ENCODE data around the gene IL36G.

Gene IL36G

DNA sequence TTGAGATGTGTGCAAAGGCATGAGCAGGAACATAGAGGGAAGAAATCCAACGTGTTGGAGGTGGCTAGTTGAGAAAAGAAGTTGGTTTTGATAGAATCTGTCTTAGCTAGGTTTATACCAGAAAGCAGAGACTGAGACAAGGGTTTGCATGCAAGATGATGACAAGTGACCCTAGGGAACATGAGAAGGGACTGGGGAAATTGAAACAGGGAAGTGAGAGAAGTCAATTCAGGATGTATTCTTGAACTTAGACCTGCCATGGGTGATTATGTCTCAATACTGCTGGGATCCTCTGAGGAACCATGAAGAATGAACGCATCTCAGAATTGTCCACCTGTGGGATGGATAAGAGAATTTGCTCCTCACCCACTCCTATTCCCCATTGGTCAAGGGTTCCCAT lies 47.9 kb downstream of the IL36G start:
- no peak for DNase-seq

DNA sequence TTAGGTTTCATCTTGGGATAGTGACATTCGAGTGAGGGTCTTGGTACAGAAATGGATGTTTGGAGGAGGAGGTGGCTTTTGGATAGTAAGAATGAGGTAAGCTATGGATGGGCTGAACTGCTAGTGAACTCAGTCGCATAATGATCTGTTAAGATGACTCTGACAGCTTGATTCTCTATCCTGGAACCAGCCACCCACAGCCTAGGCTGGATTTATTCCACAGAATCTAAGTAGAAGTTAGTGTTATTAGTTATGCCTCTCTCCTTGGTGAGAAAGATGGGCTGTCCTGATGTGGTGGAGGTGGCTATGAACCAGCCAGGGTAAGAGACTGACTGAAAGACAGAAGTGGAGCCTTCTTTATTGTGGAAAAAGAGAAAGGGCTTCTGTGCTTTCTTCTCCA lies 49.9 kb downstream of the IL36G start:
- no peak for DNase-seq

DNA sequence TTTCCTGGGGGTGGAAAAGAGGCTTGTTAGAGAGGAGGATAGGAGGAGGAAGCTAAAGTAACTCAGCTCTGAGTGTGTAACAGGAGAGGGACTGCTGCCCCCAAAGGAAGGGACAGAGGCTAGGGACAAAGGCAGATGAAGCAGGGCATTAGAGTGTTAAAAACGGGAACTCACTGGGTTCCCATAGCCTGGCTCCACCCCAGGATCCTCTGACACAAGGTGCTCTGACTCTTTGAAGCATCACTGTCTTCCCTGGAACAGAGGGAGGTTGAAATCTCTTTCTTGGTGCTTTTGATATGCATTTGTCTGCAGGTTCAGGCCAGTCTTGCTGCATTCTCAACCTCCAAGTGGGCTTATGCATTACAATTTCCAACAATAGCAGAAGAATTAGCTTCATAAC lies 50.3 kb downstream of the IL36G start:
- no peak for DNase-seq

DNA sequence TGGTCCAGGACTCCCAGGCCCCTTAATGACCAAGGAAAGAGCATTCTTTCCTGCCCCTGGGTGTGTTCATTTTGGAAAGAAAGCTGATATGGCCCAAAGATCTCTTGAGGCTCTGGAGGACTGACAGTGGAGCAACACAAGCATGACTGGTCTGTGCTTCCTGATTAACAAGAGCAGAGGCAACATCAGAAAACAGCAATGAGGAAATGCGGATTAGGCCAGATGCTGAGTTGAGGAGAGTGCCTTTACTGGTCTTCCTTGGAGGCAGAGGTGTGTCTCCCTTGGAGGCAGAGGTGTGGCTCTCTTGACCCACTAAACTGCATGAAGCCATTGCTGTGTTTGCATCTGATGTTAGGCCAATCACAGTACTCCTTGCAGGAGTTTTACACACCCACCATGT lies 54.9 kb downstream of the IL36G start:
- no peak for DNase-seq

DNA sequence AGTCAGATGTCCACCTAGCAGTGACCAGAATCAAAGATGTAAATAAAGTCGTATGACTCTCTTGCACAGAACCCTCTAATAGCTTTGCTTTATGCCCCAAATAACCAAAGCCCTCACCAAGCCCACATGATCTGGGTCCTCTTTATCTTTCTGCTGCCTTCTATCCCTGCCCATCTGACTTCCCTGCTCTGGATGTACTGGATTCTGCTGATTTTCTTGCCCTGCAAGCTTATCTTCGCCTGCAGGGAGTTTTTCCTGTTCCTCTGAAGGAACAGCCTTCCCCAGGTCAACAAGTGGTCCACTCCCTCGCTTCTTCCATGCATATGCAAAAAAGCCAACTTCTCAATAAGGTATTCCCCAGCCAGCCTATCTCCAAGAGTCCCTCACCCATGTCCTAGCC lies 56.2 kb downstream of the IL36G start:
- no peak for DNase-seq
